Sigmoid colon (tissue), 7 donors: ENCODE data around the gene C1orf87. TPM values are rescaled to one million over a fixed set of nuclear protein-coding genes. Genes with fewer than 3 reads are reported as not detected.

Source experiments
- DNase-seq: peaks from one replicate; pipeline ENCODE4 v3.0.0-alpha.2; 2019
- H3K27ac ChIP-seq, 4 donors: fragments of 200-600 bp; sonication (generic); one replicate each; pipeline ENCODE4 v1.5.1; 2016 to 2019; ENCODE audit warnings: mild to moderate bottlenecking in 1 of 4
- H3K27me3 ChIP-seq, 3 donors: fragments of 200-600 bp; sonication (generic); one replicate each; pipeline ENCODE4 v1.5.1; 2019; ENCODE audit warnings: mild to moderate bottlenecking in 1 of 3
- H3K36me3 ChIP-seq, 4 donors: fragments of 200-600 bp; sonication (generic); one replicate each; pipeline ENCODE4 v1.5.1; 2016 to 2019
- H3K4me1 ChIP-seq, 4 donors: fragments of 200-600 bp; sonication (generic); one replicate each; pipeline ENCODE4 v1.5.1; 2017 to 2019
- H3K4me3 ChIP-seq, 4 donors: fragments of 200-600 bp; sonication (generic); one replicate each; pipeline ENCODE4 v1.5.1; 2017 to 2019; ENCODE audit warnings: mild to moderate bottlenecking in 2 of 4, moderate library complexity in 1 of 4
- H3K9me3 ChIP-seq, 4 donors: fragments of 200-600 bp in 3 of 4; sonication (generic) in 3 of 4; one replicate each; pipeline versions ENCODE4 v1.5.1 to v1.6.1; 2013 to 2019
- EP300 ChIP-seq, 4 donors: sonication (generic); formaldehyde crosslinking; IDR thresholded peaks; one replicate each; pipeline ENCODE4 v1.6.1; 2017; ENCODE audit warnings: antibody characterized with exemption in 4 of 4
- POLR2A ChIP-seq, 2 donors: fragments of 450-650 bp; IDR thresholded peaks; one replicate each; pipeline ENCODE4 v1.6.1; 2016; ENCODE audit warnings: antibody characterized with exemption in 2 of 2, mild to moderate bottlenecking in 2 of 2, moderate library complexity in 2 of 2
- POLR2AphosphoS5 ChIP-seq, 4 donors: sonication (generic); formaldehyde crosslinking; IDR thresholded peaks; one replicate each; pipeline ENCODE4 v1.6.1; 2017; ENCODE audit warnings: antibody characterized with exemption in 4 of 4
- WGBS, 2 donors: extraction: QIAGEN DNeasy Blood & Tissue Kit; methylation state at CpG; one replicate each; pipeline ENCODE4 v1.1.7; 2013; 5-methylcytosine and 5-hydroxymethylcytosine counted together
- intact Hi-C: fragments of 100-400 bp; cut with DNase I; formaldehyde crosslinking; loops from one replicate; pipeline ENCODE4 v1.15.1; 2023
- polyA plus RNA-seq, 3 donors: library from polyadenylated mRNA; stranded (reverse); fragments of 200-250 nt; gene quantifications; one replicate each; pipeline ENCODE4 v1.2.3, GENCODE V29; 2013
- total RNA-seq, 4 donors: library from RNA; depleted of rRNA; stranded (reverse); fragments of >200 nt; gene quantifications; one replicate each; pipeline ENCODE4 v1.1.0, GENCODE V29; 2016
- TF ChIP-seq, protein P1 (sequence below), 4 experiments: fragments of 450-650 bp in 3 of 4; fragments of 200-600 bp in 1 of 4; IDR thresholded peaks; one replicate each; pipeline ENCODE4 v1.5.1; 2016 to 2019; ENCODE audit warnings: antibody characterized with exemption in 4 of 4, mild to moderate bottlenecking in 3 of 4, moderate library complexity in 2 of 4
- donor health status: healthy with polysubstance abuse.
- donor health status: Bipolar disorder and iron deficiency.
- donor health status: healthy.

C1orf87 gene
- total and polyA plus RNA-seq, 7 donors = not detected

DNA sequence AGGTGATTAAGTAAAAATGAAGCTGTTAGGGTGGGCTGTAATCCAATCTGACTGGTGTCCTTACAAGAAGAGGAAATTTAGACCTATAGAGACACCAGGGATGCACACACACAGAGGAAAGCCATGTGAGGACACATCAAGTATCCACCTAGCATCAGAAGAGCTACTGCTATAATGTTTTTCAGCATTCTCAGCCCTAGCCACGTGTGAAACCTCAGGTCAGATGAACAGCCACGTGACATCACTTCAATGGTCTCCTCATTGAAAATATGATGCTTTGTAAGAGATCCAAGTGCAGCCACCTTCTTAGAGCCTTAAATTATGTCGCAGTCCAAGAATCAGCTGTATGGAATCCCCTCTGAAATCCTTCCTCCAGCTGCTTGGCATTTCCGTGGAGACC is 65.1 kb downstream of the C1orf87 start:
- H3K4me3 ChIP-seq = no peak overlapping the region
- no peaks in the 10 kb centered on the region for H3K9me3 ChIP-seq
- intact Hi-C loops = no loop called here
- H3K36me3 ChIP-seq = no peaks in the 10 kb centered on the region
- no peak overlapping the region for H3K27ac ChIP-seq
- no peak for DNase-seq
- H3K4me1 ChIP-seq = no peaks in the 10 kb centered on the region
- TF ChIP-seq EP300 (IDR thresholded peaks at IDR 0.05) (no peak), POLR2AphosphoS5 (IDR thresholded peaks at IDR 0.05) (no peak), POLR2A (IDR thresholded peaks at IDR 0.05) (no peak)
- TF ChIP-seq, protein P1, sequence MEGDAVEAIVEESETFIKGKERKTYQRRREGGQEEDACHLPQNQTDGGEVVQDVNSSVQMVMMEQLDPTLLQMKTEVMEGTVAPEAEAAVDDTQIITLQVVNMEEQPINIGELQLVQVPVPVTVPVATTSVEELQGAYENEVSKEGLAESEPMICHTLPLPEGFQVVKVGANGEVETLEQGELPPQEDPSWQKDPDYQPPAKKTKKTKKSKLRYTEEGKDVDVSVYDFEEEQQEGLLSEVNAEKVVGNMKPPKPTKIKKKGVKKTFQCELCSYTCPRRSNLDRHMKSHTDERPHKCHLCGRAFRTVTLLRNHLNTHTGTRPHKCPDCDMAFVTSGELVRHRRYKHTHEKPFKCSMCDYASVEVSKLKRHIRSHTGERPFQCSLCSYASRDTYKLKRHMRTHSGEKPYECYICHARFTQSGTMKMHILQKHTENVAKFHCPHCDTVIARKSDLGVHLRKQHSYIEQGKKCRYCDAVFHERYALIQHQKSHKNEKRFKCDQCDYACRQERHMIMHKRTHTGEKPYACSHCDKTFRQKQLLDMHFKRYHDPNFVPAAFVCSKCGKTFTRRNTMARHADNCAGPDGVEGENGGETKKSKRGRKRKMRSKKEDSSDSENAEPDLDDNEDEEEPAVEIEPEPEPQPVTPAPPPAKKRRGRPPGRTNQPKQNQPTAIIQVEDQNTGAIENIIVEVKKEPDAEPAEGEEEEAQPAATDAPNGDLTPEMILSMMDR (IDR thresholded peaks at IDR 0.05) = no peak
- WGBS, 2 donors = 76 to 79% methylated on average over 4 of the region's 4 CpGs
- no peaks in the 10 kb centered on the region for H3K27me3 ChIP-seq

DNA sequence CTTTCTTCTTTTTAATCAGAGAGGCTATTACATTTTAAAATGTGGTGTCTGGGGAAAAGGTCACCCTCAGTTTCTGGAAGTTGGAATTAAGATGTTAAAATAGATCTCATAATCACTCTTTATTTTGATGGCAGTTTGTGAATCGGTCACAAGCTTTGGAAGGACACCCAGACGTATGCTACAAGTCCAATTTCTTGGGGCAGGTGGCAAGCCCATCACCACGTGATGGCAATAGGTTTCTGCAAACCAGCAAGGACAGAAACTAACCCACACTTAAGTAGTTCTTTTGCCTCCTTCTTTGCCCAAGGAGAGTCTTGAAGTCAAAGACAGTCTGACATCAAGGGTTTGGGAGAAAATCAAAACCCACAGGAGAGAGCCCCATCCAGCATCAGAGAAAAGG is 72.9 kb downstream of the C1orf87 start:
- no peak for DNase-seq
- Histone ChIP-seq H3K9me3 (no peaks in the 10 kb centered on the region), H3K4me1 (no peaks in the 10 kb centered on the region), H3K36me3 (no peaks in the 10 kb centered on the region), H3K27ac (no peak overlapping the region), H3K4me3 (no peak overlapping the region), H3K27me3 (no peaks in the 10 kb centered on the region)
- 82 to 88% methylated on average over 3 of the region's 3 CpGs for WGBS, 2 donors
- intact Hi-C loops = no loop called here
- TF ChIP-seq POLR2AphosphoS5 (IDR thresholded peaks at IDR 0.05) (no peak), EP300 (IDR thresholded peaks at IDR 0.05) (no peak), POLR2A (IDR thresholded peaks at IDR 0.05) (no peak)
- TF ChIP-seq, protein P1 (IDR thresholded peaks at IDR 0.05) = no peak

DNA sequence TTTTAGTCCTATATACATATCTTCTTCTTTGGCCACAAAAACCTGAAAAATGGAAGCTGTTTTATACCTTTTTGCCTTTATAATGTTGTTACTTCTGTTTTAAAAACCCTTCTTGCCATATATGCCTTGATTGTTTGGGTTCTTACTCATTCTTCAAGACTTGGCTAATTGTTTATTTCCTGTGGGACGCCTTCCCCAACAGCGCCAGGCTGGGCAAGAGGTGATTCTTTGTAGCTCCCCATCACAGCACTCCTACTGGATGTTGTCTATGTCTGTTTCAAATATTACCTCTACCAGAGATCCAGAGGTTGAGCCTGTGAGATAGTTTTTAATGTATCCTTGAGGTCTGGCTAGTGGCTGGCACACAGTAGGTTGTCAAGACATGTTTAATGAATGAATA is 73.8 kb downstream of the C1orf87 start:
- DNase-seq = no peak
- Histone ChIP-seq H3K9me3 (no peaks in the 10 kb centered on the region), H3K4me1 (no peaks in the 10 kb centered on the region), H3K27me3 (no peaks in the 10 kb centered on the region), H3K36me3 (no peaks in the 10 kb centered on the region), H3K4me3 (no peak overlapping the region), H3K27ac (no peak overlapping the region)
- 89 to 93% methylated on average over 2 of the region's 2 CpGs for WGBS, 2 donors
- intact Hi-C loops = no loop called here
- TF ChIP-seq EP300 (IDR thresholded peaks at IDR 0.05) (no peak), POLR2A (IDR thresholded peaks at IDR 0.05) (no peak), POLR2AphosphoS5 (IDR thresholded peaks at IDR 0.05) (no peak)
- TF ChIP-seq, protein P1 (IDR thresholded peaks at IDR 0.05) = no peak

DNA sequence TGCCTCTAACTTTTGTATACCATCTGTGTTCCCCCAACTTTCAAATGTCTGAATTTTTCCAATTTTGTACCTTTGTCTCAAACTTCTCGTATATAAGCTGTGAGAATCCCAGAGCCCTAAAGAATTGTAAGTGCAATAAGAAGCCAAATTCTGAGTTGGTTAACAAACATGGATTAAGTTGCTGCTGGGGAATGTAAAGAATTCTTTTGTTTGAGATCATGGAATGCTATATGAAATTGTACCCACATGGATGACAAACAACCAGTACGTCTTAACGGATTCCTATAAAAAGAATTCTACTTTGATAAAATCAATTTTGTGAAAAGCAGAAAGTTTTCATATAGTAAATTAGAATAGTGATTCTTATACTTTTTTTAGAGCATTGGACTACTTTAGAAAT is 74.6 kb downstream of the C1orf87 start:
- DNase-seq = no peak
- Histone ChIP-seq H3K36me3 (no peaks in the 10 kb centered on the region), H3K4me3 (no peak overlapping the region), H3K9me3 (no peaks in the 10 kb centered on the region), H3K4me1 (no peaks in the 10 kb centered on the region), H3K27ac (no peak overlapping the region), H3K27me3 (no peaks in the 10 kb centered on the region)
- no peak for TF ChIP-seq POLR2AphosphoS5 (IDR thresholded peaks at IDR 0.05)
- no peak for TF ChIP-seq POLR2A (IDR thresholded peaks at IDR 0.05)
- TF ChIP-seq EP300 (IDR thresholded peaks at IDR 0.05) = no peak
- TF ChIP-seq, protein P1 (IDR thresholded peaks at IDR 0.05) = no peak
- intact Hi-C loops = no loop called here
- 92 to 93% methylated on average over 3 of the region's 3 CpGs for WGBS, 2 donors

DNA sequence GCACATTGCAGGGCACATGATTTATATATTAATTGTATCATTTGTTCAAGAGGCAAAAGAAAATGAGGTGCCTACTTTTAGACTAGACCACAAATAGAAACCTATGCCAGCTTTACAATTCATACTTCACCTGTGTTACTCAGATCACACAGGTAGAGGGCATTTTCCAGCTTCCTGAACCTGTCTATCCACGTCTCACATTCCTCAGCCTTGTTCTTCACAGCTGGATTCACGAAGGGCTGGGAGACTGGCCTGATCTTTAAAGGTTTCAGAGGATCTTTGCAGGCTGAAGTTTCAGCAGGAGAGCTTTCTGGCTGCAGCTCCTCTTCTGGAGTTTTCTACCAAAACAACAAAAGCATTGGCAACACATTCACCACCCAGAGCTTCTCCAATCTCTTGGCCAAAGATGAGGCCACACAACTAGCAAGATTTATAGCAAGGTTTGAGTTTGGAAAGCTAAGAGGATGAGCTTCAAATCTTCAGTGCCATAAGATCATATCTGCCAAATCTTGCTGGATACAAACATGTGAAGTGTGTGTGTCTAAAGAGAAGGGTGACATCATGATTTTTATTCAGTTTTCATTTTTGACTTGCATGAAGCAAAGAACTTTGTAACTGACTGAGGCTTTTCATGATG is 76.0 kb downstream of the C1orf87 start:
- Histone ChIP-seq H3K4me1 (no peaks in the 10 kb centered on the region), H3K4me3 (no peak overlapping the region), H3K27me3 (no peaks in the 10 kb centered on the region), H3K36me3 (no peaks in the 10 kb centered on the region), H3K9me3 (no peaks in the 10 kb centered on the region), H3K27ac (no peak overlapping the region)
- TF ChIP-seq, protein P1 (IDR thresholded peaks at IDR 0.05) = no peak
- no peak for TF ChIP-seq POLR2AphosphoS5 (IDR thresholded peaks at IDR 0.05)
- TF ChIP-seq POLR2A (IDR thresholded peaks at IDR 0.05) = no peak
- TF ChIP-seq EP300 (IDR thresholded peaks at IDR 0.05) = no peak
- DNase-seq = no peak
- intact Hi-C loops = no loop called here
- WGBS, 2 donors = 24 to 40% methylated on average over 2 of the region's 2 CpGs
